GM12878 (cell line): ENCODE measurements around the gene UBE2QL1. TPM values are rescaled to one million over a fixed set of nuclear protein-coding genes. Genes with fewer than 3 reads are reported as not detected.

Source experiments
- ATAC-seq: fragments of 200-7000 bp; cut with Tn5 transposase; 3 replicates; pipeline ENCODE4 v1.9.1; 2020; ENCODE audit warnings: mild to moderate bottlenecking, moderate library complexity
- BruUV-seq: library from RNA; stranded (reverse); fragments of 400-500 nt; replicated peaks from 2 replicates; lab custom pipeline; 2021; lab: Mats Ljungman, UMichigan
- CTCF ChIA-PET: fragments of 300-600 bp; sonication (Branson Sonifier 250); formaldehyde crosslinking; extraction: SDS; loops from one replicate; lab custom pipeline; 2021; ENCODE audit warnings: inconsistent platforms; lab: Yijun Ruan, JAX
- POLR2A ChIA-PET: fragments of 350-600 bp; formaldehyde crosslinking; extraction: SDS; loops from one replicate; lab custom pipeline; 2021; ENCODE audit warnings: inconsistent platforms; lab: Charles Lee
- RAD21 ChIA-PET: fragments of 300-600 bp; sonication (Branson Sonifier 250); formaldehyde crosslinking; loops from one replicate; lab custom pipeline; 2023; ENCODE audit warnings: antibody characterized with exemption; ENCODE audit not compliant: unreplicated experiment; lab: Charles Lee
- SMC1A ChIA-PET: fragments of 300-600 bp; sonication (Branson Sonifier 250); formaldehyde crosslinking; loops from one replicate; lab custom pipeline; 2023; ENCODE audit not compliant: unreplicated experiment, uncharacterized antibody; lab: Charles Lee
- DNase-seq: peaks from one replicate; pipeline ENCODE4 v3.0.0-alpha.2; 2011; ENCODE audit warnings: low read depth, low spot score
- FAIRE-seq: peaks from 3 replicates; lab custom pipeline; 2011; peaks lifted over from hg19 to GRCh38; lab: Jason Lieb, UNC
- H2AFZ ChIP-seq: 2 replicates; pipeline ENCODE4 v1.6.0; 2011; ENCODE audit warnings: low read depth, low read length, control low read depth; ENCODE audit not compliant: control insufficient read depth
- H3K27ac ChIP-seq: 2 replicates; pipeline ENCODE4 v1.5.1; 2011; ENCODE audit warnings: control low read depth; ENCODE audit not compliant: control insufficient read depth, insufficient read depth
- H3K27me3 ChIP-seq, 2 experiments: replicated peaks in 1 of 2; 2 replicates each; pipeline versions ENCODE4 v1.6.0 to v1.6.1; 2011; ENCODE audit warnings: low read length in 1 of 2; ENCODE audit not compliant: control insufficient read depth in 2 of 2, insufficient read depth in 2 of 2
- H3K36me3 ChIP-seq, 2 experiments: 2 replicates each; pipeline ENCODE4 v1.5.1; 2011; ENCODE audit warnings: low read length in 1 of 2; ENCODE audit not compliant: control insufficient read depth in 2 of 2, insufficient read depth in 2 of 2
- H3K4me1 ChIP-seq: 2 replicates; pipeline ENCODE4 v1.6.1; 2011; ENCODE audit warnings: mild to moderate bottlenecking, low read length, moderate library complexity, mixed read lengths; ENCODE audit not compliant: control insufficient read depth, insufficient read depth
- H3K4me2 ChIP-seq: 2 replicates; pipeline ENCODE4 v1.6.0; 2011; ENCODE audit warnings: control low read depth; ENCODE audit not compliant: control insufficient read depth, insufficient read depth
- H3K4me3 ChIP-seq: fragments of 200-600 bp; sonication (generic); 2 replicates; pipeline ENCODE4 v1.5.1; 2016
- H3K79me2 ChIP-seq: 2 replicates; pipeline ENCODE4 v1.6.0; 2011; ENCODE audit warnings: low read length; ENCODE audit not compliant: control insufficient read depth, insufficient read depth
- H3K9ac ChIP-seq: 2 replicates; pipeline ENCODE4 v1.8.0; 2011; ENCODE audit warnings: low read length, control low read depth, mixed read lengths; ENCODE audit not compliant: control insufficient read depth, insufficient read depth
- H3K9me3 ChIP-seq: replicated peaks from 3 replicates; pipeline ENCODE4 v1.5.1; 2011; ENCODE audit warnings: mild to moderate bottlenecking, low read length; ENCODE audit not compliant: control insufficient read depth, insufficient read depth
- H4K20me1 ChIP-seq: 2 replicates; pipeline ENCODE4 v1.6.0; 2011; ENCODE audit not compliant: control insufficient read depth, insufficient read depth
- BMI1 ChIP-seq: fragments of 450-650 bp; IDR thresholded peaks from 2 replicates; pipeline ENCODE4 v1.6.1; 2016; ENCODE audit warnings: mild to moderate bottlenecking, moderate library complexity, borderline replicate concordance
- CHD4 ChIP-seq: fragments of 200-600 bp; sonication (generic); IDR thresholded peaks from 2 replicates; pipeline ENCODE4 v1.6.1; 2016; ENCODE audit warnings: mild to moderate bottlenecking
- GATAD2B ChIP-seq: fragments of 450-650 bp; conservative IDR thresholded peaks from 2 replicates; pipeline ENCODE4 v1.6.1; 2017; ENCODE audit warnings: low read depth, mild to moderate bottlenecking, moderate library complexity
- HCFC1 ChIP-seq: fragments of 150-350 bp; IDR thresholded peaks from 2 replicates; pipeline ENCODE4 v1.6.1; 2014; ENCODE audit warnings: low read length
- SP1 ChIP-seq: IDR thresholded peaks from one replicate; pipeline ENCODE4 v1.6.1; 2011; ENCODE audit warnings: low read depth, low read length
- SUZ12 ChIP-seq: fragments of 200-600 bp; sonication (generic); IDR thresholded peaks from one replicate; pipeline ENCODE4 v1.6.1; 2018; ENCODE audit warnings: antibody characterized with exemption, mild to moderate bottlenecking; ENCODE audit not compliant: unreplicated experiment
- TBL1XR1 ChIP-seq: IDR thresholded peaks from 2 replicates; pipeline ENCODE4 v1.6.1; 2012; ENCODE audit warnings: low read depth, low read length, improper control_type of control experiment
- ZNF24 ChIP-seq: fragments of 450-650 bp; IDR thresholded peaks from 2 replicates; pipeline ENCODE4 v1.6.1; 2017; ENCODE audit warnings: antibody characterized with exemption, mild to moderate bottlenecking
- WGBS: methylation state at CpG from one replicate; pipeline ENCODE4 v1.1.6; 2016; ENCODE audit warnings: low lambda C conversion rate; ENCODE audit not compliant: insufficient replicate concordance, insufficient coverage; ENCODE audit errors: missing lambda C conversion rate; 5-methylcytosine and 5-hydroxymethylcytosine counted together
- in situ Hi-C: fragments of 300-500 bp; cut with MboI; formaldehyde crosslinking; loops from 9 replicates; pipeline ENCODE4 v1.14.3; 2018; ENCODE audit warnings: mixed read lengths
- intact Hi-C: fragments of 100-400 bp; cut with micrococcal nuclease; formaldehyde crosslinking; loops from one replicate; pipeline ENCODE4 v1.14.2; 2022; ENCODE audit not compliant: unreplicated experiment
- polyA plus RNA-seq, 11 experiments: library from polyadenylated mRNA; depleted of rRNA in 4 of 11; unstranded in 6 of 11; stranded (reverse) in 5 of 11; fragments of >200 nt; fragmentation: Nextera tagmentation in 4 of 11; fragmentation: Illumina TruSeq in 1 of 11; extraction: Ambion mirVana in 4 of 11; extraction: Trizol in 1 of 11; gene quantifications; 1 replicate in 1 of 11; 2 replicates in 10 of 11; pipeline versions ENCODE4 v1.2.1 to v1.2.3, GENCODE V29; 2011 to 2016; ENCODE audit warnings: inconsistent platforms in 2 of 11, missing spikeins in 2 of 11, low read depth in 1 of 11
- total RNA-seq, 4 experiments: library from RNA; depleted of rRNA in 3 of 4; stranded (reverse); fragments of >200 nt in 3 of 4; fragmentation: Illumina TruSeq in 1 of 4; extraction: Trizol in 1 of 4; gene quantifications; 2 replicates each; pipeline versions ENCODE4 v1.2.1 to v1.2.3, GENCODE V29; 2013 to 2021
- TF ChIP-seq, protein P1 (sequence below): fragments of 450-650 bp; IDR thresholded peaks from 2 replicates; pipeline ENCODE4 v1.6.1; 2017; ENCODE audit warnings: mild to moderate bottlenecking

The UBE2QL1 gene
- total and polyA plus RNA-seq, 10 of the 15 experiments (the other 5 are each of a cell fraction or from before 2014, with no cell fraction given): 0.03 to 0.62 (median 0.04) TPM; not detected in 6

DNA sequence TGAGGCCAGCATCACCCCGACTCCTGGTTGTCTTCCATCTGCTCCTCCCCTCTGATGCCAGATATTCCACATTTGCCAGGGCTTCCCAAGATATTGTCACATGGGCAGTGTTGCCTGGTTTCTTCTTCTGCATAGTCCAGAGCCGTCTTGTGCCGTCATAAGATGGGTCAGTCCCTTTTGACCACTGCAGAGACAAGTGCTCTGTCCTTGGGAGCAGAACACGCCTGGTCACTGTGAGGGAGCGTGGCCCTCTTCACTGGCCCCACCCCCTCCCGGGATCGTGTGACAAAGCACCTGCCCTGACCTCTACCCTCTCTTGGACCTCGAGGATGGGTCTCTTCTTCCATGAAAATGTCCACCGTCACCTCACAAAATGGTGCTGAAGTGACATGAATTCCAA, 41.6 kb downstream of the UBE2QL1 start (continued):
- TF ChIP-seq SUZ12 (no peak), SP1 (no peak)

DNA sequence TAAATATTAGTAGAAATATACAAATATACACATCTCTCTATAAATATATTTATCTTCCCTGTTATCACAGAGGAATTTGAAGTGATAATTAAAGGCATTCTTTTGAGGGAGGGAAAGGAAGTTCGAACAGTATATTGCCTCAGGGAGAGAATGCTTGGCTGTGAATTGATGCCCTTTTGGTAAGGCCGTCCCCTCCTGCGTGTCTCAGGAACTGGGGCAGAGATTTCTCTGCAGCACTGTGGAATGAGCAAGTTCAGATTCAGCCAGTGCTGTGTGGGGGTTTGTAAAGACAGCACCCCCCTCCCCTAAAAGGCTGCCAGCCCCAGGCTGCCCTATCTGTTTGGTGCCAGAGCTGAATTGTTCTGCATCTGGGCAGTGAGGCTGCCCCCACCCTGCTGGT, 42.0 kb downstream of the UBE2QL1 start:
- intact Hi-C loops: no loop called here
- ATAC-seq: no peak
- no peaks in the 10 kb centered on the region for H3K27me3 ChIP-seq
- SMC1A ChIA-PET: no interaction called here
- H3K4me2 ChIP-seq: no peak overlapping the region
- TF ChIP-seq CHD4: no peak
- TF ChIP-seq HCFC1: no peak
- no peak for TF ChIP-seq ZNF24
- TF ChIP-seq GATAD2B: no peak
- no peak for TF ChIP-seq BMI1
- TF ChIP-seq TBL1XR1: no peak
- TF ChIP-seq, protein P1, sequence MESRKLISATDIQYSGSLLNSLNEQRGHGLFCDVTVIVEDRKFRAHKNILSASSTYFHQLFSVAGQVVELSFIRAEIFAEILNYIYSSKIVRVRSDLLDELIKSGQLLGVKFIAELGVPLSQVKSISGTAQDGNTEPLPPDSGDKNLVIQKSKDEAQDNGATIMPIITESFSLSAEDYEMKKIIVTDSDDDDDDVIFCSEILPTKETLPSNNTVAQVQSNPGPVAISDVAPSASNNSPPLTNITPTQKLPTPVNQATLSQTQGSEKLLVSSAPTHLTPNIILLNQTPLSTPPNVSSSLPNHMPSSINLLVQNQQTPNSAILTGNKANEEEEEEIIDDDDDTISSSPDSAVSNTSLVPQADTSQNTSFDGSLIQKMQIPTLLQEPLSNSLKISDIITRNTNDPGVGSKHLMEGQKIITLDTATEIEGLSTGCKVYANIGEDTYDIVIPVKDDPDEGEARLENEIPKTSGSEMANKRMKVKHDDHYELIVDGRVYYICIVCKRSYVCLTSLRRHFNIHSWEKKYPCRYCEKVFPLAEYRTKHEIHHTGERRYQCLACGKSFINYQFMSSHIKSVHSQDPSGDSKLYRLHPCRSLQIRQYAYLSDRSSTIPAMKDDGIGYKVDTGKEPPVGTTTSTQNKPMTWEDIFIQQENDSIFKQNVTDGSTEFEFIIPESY: no peak
- TF ChIP-seq, all 136 proteins: peak for 0
- Histone ChIP-seq H4K20me1 (no peaks in the 10 kb centered on the region), H3K9me3 (no peaks in the 10 kb centered on the region; the same call in 2 of the 3 replicates), H2AFZ (no peak overlapping the region), H3K9ac (no peak overlapping the region), H3K36me3 (no peaks in the 10 kb centered on the region), H3K4me1 (peaks cover 47% of the 10 kb centered on the region), H3K79me2 (no peaks in the 10 kb centered on the region), H3K27ac (no peak overlapping the region), H3K4me3 (no peak overlapping the region)
- WGBS: 84% methylated on average over 3 of the region's 3 CpGs
- no peak for DNase-seq
- in situ Hi-C loops: no loop called here
- POLR2A ChIA-PET: no interaction called here
- RAD21 ChIA-PET: no interaction called here
- CTCF ChIA-PET: no interaction called here
- BruUV-seq: no TSS peak
- no peak for FAIRE-seq
